ENCODE data around the gene MYO9A.

- TF ChIP-seq CTCF (IDR thresholded peaks at IDR 0.05): no peak
- TF ChIP-seq EP300 (IDR thresholded peaks at IDR 0.05): no peak
Observed at GRCh38 chr15:71841563-71841962, 276.4 kb downstream of the MYO9A start.
